Globus pallidus (tissue), 1 donor: Measurements from ENCODE around the gene SMAD9.

Experiments used
- DNase-seq: peaks from one replicate; pipeline ENCODE4 v3.0.0-alpha.2; 2015; ENCODE audit warnings: low spot score

SMAD9 gene

DNA sequence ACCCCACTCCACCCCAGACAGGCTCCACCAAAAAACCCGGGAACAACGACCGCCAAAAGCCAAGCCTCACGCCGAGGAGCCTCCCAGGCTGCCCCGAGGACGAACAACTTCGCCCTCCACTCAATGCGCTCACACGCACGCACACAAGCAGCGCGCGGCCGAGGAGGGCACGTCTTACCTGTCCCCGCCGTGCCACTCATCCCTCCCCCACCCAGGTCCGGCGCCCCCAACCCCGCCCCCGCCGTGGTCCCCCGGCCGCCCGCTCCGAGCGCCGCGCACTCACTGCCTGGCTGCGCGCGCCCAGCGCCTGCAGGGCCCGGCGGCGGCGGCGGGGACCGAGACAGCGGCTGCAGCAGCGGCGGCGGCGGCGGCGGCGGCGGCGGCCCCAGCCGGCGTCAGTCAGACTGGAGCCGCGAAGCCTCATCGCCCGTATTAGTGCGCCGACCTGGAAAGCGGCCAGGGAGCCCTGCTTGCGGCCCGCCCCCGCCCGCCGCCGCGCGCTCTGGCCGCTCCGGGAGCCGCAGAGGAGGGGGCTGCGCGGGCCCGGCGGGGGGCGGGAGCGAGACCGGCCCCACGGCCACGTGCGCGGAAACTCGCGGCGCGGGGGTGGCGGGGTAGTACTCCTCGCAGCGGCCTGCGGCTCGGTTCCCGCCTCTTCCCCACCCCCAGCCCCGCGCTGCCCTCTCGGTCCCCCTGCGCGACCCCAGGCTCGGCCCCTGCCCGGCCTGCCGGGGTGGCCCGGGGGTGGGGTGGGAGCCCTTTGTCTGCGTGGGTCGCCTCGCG, at the start of gene SMAD9:
TSS of gene SMAD9 (minus strand) at position 406 of the 783 bp plus-strand sequence. CDS start 40,549 bp downstream, outside the sequence.
- DNase-seq: peak; percentile 47

DNA sequence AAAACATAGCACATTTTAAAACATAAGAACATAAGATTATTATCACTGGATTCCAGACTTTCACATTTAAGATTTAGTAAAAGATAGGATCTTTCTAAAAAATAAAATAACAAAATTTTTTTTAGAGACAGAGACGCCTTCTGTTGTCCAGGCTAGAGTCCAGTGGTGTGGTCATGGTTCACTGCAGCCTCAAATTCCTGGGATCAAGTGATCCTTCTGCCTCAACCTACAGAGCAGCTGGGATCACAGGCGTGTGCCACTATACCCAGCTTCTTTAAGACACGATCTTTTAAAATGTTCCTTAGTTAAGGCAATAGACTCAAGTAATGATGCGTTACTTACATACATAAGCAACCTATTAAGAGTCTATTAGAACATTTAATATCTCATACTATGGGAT, 46.4 kb upstream of the SMAD9 start:
- no peak for DNase-seq

DNA sequence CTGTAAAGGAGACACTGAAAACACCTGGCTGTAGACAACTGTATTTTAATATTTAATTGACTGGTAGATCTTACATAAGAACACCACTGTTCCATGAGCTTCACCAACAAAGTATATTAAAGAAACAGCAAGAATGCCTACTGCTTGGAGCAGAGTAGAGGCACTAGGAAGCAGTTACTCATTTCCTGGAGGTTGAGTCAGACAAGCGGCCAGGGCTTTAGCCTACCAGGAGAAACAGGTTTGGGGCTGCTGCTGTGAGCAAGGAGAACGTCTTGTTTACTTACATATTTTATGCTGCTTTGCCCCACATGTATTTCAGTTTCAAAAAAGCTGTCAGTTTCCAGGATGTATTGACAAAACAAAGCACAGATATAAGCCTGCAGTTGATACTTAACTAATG, 45.7 kb upstream of the SMAD9 start:
- no peak for DNase-seq

GRCh38 chr13:36959456-36960116, 39.5 kb upstream of the SMAD9 start:
- no peak for DNase-seq

- no peak for DNase-seq
These were observed 34.5 kb upstream of the SMAD9 start for GRCh38 chr13:36954542-36954941.

DNA sequence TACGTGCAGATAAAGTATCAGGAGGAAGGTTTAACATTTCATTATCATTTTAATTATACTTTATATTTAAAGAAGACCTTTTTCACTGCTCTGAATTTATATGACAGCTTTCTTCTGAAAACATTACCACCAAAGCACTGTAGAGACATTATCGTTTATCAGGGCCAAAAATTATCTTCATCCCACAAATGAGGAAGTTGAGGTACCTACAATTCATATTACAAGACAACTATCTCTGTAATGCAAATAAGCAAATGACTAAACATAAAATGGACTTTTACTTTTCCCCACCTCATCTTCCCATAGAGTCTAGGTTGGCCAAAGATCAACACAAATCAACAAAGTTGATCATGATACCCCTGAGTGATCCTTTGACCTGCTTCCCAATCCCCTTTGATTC, 30.9 kb upstream of the SMAD9 start:
- no peak for DNase-seq

GRCh38 chr13:36950330-36950729, 30.3 kb upstream of the SMAD9 start:
- no peak for DNase-seq

DNA sequence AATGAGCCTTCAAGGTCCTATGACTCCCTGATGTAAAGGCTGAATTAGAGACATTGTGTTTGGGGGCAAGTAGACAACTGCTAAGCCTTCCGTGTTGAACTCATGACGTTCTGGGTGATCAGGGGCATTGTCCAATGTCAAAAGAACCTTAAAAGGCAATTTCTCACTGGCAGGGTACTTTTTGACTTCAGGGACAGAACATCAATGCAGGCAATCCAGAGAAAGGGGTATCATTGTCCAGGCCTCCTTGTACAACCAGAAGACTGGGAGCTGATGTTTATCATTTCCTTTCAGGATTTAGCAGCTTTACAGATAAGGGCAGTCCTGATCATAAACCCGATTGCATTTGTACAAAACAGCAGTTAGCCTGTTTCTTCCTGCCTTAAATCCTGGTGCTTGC, 25.0 kb upstream of the SMAD9 start:
- no peak for DNase-seq

DNA sequence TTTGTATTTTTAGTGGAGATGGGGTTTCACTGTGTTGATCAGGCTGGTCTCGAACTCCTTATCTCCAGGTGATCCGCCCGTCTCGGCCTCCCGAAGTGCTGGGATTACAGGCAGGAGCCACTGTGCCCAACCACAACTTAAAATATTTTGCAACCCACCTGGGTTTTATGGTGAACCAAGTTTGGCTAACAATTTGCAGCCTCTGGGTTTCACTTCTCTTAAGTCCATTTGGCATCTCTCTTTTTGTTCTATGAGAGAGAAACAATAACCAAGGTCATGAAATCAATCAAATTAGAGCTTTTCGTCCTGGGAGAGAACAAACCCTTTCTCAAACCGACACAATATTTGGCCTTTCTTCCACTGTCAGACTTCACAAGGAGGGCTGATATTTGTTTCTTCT, 5.6 kb upstream of the SMAD9 start:
- DNase-seq: no peak

GRCh38 chr13:36924001-36924400, 4.0 kb upstream of the SMAD9 start:
- DNase-seq: no peak

DNA sequence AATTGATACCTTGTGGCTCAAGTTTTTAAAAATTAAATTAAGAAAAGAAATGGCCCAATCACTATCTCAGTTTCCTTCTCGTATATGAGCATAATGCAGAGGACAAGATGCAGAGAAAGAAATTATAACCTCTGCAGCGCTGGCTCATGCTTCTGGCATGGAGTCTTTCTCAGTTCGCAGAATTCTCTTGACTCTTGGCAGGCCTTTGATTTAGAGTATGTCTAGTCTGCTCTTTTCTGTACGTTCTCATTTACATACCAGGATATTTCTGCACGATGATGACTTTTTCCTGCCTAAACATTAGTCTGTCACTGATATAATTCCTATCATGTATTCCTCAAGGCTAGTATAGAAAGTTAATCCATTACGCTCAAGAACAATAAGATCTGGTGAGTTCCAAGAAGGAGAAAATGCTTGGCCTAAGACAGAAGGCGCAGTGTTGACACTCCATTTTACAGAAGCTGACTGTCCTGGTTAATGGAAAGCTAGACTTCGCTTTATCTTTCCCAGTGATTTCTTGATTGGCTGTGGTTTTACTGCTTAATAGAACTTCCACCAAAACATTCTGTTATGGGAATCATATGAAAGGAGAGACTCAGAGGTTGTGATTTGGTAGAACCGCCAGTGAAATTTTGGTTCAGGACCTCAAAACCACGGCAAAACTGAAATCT, 1.7 kb upstream of the SMAD9 start:
- DNase-seq: no peak

DNA sequence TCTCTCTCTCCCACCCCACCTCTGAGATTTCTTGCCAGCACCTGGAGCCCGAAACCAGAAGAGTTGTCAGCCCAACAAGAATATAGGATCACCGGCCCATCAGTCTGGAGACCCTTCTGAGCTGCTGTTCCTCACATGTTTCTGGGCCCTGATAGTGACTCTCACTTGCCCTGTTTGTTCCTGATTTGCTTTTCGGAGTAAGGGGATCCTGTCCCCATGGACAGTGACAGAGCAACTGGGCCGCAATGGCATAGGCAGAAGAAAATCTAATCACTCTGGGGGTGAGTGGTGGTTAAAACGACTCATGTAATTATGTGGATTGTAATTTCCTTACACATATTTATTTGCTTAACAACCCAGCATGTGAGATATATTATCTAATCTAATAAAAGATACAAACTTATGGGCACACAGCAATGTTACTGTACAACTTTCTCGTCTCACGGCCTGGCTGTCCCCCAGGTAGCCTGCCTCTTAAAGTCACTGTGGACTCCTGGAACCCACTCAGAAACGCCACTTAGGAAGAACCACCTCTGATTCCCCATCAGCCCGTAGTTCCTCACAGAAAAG, 663 bp upstream of the SMAD9 start:
- no peak for DNase-seq

GRCh38 chr13:36919171-36919832, 736 bp downstream of the SMAD9 start:
- DNase-seq: no peak

GRCh38 chr13:36918246-36919131, 1.5 kb downstream of the SMAD9 start:
- DNase-seq: no peak

- DNase-seq: no peak
These were observed 2.7 kb downstream of the SMAD9 start for GRCh38 chr13:36917311-36917710.

DNA sequence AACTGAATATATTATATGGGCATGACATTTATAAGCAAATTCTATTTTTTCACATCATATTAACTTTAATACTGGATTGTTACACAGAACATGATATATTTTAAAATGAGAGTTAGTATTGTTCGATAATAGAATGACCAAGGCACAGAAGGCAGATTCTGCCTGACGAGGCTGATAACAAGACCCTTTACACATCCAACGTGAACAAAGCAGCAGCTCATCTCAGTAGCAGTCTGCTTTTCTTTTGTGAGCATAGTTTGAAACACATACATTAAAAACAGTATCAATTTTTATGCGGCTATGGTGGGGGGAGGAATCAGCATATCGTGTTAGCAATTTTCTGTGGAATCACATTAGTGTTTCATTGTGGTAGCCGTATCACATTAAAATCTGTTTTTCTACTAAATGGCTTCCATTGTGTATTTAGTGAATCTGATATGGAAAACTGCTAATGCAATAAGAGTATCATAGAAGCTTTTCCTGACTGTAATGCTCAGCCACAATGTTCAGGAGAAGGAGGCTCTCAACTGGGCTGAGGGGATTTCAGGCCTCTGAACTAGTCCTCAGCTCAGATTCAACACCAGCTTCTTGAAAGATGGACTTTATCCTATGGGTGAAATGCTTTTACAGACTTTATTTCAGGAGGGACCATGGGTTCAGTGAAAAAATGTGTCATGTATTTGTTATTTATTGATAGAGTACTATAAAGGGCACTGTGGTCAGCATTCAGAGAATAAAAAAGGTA, 4.0 kb downstream of the SMAD9 start:
- DNase-seq: no peak

DNA sequence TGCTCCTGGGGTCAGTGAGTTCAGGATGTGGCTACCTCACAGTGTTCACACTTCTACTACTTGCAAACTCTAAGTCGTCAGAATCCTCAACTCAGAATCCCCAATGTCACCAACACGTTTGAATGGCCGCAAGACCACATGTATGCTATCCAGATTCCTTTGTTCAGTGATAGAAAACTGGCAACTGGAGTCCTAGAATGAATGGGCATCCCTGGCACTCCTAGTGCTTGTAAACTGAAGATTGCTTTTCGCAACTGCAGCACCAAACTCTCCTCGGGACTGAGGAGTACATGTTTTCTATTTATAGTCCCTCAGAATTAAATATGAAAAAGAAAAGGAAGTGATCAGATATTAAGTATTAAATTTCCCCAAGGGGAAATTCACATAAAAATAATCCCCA, 4.9 kb downstream of the SMAD9 start:
- no peak for DNase-seq

DNA sequence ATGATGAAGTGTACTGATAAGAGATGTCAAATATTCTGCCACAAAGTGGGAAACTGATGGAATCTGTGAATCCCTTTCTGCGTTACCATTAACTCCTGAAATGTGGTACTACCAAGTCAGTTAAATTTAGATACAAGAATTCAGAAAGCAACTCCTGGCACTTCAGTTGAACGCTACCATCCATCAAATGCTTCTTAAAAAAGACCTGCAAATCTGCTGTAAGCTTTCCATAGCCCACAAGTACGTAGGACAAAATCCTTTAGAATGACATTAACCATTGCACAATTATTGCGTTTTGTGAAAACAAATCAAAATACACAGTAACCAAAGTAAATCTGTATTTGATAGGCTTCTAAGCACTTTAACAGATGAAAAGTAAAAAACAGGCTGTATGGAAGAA, 5.4 kb downstream of the SMAD9 start:
- DNase-seq: no peak

GRCh38 chr13:36913463-36913862, 6.6 kb downstream of the SMAD9 start:
- DNase-seq: no peak

DNA sequence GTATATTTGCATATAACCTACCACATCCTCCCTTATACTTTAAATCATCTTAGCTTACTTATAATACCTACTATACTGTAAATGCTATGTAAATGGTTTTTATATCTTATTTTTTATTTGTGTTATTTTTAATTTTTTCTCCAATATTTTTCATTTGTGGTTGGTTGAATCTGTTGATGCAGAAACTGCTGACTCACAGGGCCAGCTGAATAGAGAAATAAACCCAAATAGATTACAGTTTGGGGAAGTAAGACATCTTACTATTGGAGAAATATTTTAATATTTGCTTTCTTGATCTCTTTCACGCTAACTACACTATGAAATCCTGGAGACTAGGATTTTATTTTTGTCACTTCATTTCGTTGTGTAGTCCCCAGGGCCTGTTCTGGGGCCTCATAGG, 7.1 kb downstream of the SMAD9 start:
- DNase-seq: no peak

- no peak for DNase-seq
These were observed 7.7 kb downstream of the SMAD9 start for GRCh38 chr13:36912369-36912768.
